ENCODE data around the gene MELTF.

MELTF gene

GRCh38 chr3:197008436-197009209 is 21.0 kb downstream of the MELTF start:
- no peak for DNase-seq

- DNase-seq, result no peak
Observed at GRCh38 chr3:197007953-197008352, 21.7 kb downstream of the MELTF start.

GRCh38 chr3:197007296-197007940 is 22.2 kb downstream of the MELTF start:
- no peak for DNase-seq

GRCh38 chr3:197006860-197007259 is 22.8 kb downstream of the MELTF start:
- no peak for DNase-seq

- DNase-seq, result no peak
Observed at GRCh38 chr3:197006446-197006845, 23.2 kb downstream of the MELTF start.

GRCh38 chr3:197003461-197004385 is 25.9 kb downstream of the MELTF start:
- DNase-seq, result no peak

GRCh38 chr3:197002701-197003454 is 26.7 kb downstream of the MELTF start:
- peak; percentile 81 to 82 for DNase-seq

GRCh38 chr3:197001972-197002700 is 27.5 kb downstream of the MELTF start:
- DNase-seq, result peak; percentile 31 to 70

GRCh38 chr3:197001106-197001971 is 28.3 kb downstream of the MELTF start:
- no peak for DNase-seq

GRCh38 chr3:197000211-197000610 is 29.4 kb downstream of the MELTF start:
- DNase-seq, result peak; percentile 49 to 70

GRCh38 chr3:196998966-196999760 is 30.5 kb downstream of the MELTF start:
- DNase-seq, result no peak

GRCh38 chr3:196997311-196997710 is 32.3 kb downstream of the MELTF start:
- DNase-seq, result no peak

- DNase-seq, result no peak
Observed at GRCh38 chr3:196996454-196997265, 33.0 kb downstream of the MELTF start.

GRCh38 chr3:196995646-196996355 is 33.8 kb downstream of the MELTF start:
- DNase-seq, result no peak

GRCh38 chr3:196995027-196995426 is 34.6 kb downstream of the MELTF start:
- no peak for DNase-seq

GRCh38 chr3:196994056-196994455 is 35.6 kb downstream of the MELTF start:
- no peak for DNase-seq

- DNase-seq, result no peak
Observed at GRCh38 chr3:196992461-196993065, 37.1 kb downstream of the MELTF start.

Data from inflammatory macrophage (primary cell).